GM18526 (cell line): ENCODE results near the gene DLAT.

Experiments
- POLR2A ChIP-seq: IDR thresholded peaks from 3 replicates; pipeline ENCODE4 v1.6.1; 2011; ENCODE audit not compliant: insufficient read length; ENCODE audit errors: extremely low read depth

The DLAT gene

DNA sequence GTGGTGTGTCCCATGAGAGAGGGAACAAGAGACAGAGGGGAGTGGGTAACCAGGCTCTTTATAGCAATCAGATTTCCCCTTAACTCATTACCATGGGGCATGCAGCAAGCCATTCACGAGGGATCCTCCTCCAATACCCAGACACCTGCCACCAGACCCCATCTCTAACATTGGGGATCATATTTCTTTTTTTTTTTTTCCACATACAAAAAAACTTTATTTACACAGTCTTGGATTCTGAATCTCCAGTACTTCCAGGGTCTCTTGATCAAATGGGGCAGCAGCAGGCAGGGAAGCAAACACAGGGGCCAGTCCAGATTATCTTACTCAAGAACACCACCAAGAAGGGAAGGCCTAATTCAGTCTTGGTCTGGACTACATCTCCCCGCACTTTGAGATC, 4.3 kb downstream of the DLAT start:
- no peak for TF ChIP-seq POLR2A

DNA sequence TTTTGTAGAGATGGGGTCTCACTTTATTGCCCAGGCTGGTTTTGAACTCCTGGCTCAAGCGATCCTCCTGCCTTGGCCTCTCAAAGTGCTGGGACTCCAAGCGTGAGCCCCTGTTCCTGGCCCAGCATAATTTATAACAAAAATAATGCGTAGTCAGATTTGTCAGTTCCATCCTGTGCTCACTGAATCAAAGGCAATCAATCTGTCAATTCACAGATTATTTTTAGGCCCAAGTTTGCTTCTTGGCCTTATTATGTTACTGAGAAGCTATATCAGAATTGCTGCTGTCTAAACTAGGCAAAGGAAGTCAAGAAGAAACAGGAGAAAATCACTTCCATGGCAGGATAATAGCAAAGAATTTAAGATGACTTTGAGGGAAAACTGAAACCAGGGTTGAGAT, 8.7 kb downstream of the DLAT start:
- TF ChIP-seq POLR2A = no peak

DNA sequence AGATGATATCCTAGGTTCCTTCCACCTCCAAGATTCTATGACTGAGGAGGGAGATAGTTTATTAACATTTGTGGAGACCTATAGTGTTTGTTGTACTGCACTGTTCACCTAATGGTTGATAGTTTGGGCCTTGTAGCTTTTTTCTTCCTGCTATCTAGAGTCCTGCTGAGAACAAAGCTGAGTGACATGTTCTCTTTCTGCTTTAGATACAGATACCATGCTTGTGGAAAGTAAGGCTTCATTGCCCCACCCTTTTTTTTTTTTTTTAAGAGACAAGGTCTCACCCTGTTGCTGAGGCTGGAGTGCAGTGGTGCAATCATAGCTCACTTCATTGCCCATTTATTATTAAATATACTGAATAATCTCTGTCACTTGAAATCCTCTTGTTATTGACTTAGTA, 12.3 kb downstream of the DLAT start:
- no peak for TF ChIP-seq POLR2A

DNA sequence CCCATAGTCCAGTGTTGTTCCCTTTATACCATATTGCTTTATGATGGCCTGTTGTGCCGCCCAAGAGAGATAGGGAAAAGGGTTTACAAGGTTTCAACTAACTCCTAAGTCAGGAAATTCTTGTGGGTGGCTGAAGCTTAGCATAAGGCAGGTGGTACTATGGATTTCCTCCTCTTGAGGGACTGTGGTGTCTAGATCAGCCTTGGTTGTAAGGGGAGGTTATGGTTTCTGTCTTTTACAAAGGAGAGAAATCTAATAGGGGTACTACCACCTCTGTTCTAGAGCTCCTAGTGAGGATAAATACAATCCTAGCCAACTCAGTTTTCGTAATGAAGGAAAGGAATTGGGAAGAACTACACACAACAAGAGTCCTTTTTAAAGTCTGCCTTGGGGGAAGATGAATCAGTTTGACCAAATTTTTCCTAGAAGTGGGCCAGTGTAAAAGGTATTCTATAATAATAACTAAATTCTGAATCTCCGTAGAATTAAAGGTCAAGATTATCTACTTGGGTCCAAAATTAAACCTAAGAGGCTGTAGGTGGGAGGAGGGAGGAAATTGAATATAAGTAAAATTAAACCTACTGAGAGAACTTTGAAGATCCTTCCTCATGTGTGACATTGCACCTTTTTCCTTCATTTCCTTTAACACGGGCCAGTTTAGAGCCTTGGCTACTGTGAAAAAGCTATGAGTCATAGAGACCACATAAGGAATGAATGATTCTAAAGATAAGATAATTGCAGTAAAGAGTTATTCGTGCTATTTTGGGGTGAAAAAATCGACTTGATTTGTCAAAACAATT, 17.2 kb downstream of the DLAT start:
- no peak for TF ChIP-seq POLR2A

DNA sequence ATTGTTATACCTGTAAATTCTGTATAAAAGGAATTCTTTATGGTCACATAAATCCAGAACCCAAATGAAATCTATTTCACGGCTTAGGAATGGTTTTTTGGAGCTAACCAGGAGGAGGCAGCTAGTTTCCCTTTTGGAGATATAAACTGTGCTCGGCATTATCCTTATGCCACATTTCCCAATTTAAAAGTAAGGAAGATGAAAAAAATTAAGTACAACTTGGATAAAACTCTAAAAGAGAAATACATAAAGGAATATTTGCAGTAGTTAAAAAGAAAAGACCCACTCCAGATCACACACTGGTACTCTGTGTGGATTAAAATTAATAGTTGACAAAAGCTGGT, 17.7 kb downstream of the DLAT start:
- TF ChIP-seq POLR2A = no peak

DNA sequence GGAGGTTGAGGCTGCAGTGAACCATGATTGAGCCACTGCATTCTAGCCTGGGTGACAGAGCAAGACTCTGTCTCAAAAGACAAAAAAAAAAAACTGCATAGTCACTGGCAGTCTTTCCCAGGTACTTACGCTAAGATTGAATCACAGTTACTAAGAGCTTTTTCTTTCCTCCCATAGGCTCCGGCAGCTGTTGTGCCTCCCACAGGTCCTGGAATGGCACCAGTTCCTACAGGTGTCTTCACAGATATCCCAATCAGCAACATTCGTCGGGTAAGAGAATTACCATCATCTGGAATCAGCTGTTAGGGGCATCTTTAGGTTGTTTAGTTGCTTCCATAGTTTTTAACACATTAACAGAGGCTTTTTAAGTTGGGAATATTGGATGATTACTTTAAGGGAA, 19.8 kb downstream of the DLAT start:
- TF ChIP-seq POLR2A = no peak

DNA sequence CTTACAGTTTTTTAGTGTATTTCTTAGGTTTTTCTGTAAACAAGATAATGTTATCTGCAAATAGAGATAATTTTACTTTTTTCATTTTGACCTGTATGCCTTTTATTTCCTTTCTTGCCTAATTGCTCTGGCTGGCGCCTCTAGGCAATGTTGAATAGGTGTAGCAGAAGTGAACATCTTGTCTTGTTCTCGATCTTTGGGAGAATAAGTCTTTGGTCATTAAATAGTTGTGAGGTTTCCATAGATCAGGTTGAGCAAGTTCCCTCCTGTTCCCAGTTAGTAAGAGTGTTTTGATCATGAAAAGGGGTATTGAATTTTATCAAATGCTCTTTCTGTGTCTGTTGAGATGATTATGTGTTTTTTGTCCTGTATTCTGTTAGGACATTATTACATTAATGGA, 24.6 kb downstream of the DLAT start:
- TF ChIP-seq POLR2A = no peak

DNA sequence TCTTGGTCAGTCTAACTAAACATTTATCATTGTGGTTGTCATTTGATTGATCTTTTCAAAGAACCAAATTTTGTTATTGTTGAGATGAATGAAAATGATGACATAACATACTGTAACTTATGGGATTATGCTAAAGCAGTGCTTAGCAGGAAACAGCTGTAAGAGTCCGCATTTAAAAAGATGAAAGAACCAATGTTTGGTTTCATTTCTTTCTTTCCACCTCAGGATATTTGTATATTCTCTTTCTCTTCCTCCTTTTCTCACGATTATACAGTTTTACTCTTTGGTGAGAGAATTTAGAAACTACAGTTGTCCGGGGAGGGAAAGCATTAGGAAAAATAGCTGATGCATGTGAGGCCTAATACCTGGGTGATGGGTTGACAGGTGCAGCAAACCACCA, 25.5 kb downstream of the DLAT start:
- no peak for TF ChIP-seq POLR2A

DNA sequence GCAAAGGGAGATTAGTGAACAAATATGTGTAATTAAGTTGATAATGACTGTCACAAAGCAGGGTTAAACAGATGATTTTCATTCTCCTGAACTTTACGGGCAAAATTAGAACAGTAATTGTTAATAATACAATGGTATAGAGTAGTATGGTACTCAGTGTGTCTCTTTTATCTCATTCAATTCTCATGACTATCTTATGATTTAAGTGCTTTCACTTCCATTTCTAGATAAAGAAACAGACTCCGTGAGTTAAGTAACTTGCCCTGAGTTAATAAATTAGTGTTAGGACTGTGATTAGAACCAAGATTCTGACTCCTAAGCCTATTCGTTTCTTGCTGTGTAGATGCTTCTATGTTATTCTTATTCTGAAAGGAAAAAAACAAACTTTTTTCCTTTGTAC, 26.6 kb downstream of the DLAT start:
- TF ChIP-seq POLR2A = no peak

DNA sequence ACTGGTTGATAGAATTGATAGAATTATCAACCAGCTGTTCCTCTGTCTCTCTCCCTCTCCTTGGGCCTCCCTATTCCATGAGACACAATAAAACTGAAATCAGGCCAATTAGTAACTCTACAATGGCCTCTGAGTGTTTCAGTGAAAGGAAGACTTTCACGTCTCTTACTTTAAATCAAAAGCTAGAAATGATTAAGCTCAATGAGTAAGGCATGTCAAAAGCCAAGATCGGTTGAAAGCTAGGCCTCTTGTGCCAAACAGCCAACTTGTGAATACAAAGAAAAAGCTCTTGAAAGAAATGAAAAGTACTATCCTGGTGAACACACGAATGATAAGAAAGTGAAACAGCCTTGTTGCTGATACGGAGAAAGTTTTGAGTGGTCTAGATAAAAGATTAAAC, 32.0 kb downstream of the DLAT start:
- TF ChIP-seq POLR2A = no peak

DNA sequence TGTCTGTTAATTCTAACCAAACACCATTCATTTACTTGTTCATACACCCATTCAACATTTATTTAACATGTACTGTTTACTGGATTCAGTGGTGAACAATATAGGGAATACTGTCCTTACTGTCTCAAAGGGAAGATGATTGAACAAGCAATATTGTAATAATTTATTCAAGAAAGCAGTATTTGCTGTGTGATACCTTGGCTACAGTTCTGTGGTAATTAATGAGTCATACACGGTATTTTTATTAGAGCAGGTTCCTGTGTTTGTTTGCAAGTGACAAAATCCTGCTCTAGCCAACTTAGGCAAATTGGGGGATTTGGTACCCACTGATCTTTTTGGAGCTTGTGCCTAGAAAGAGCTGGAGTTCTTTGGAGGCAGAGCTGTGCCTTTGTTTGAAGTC, 32.9 kb downstream of the DLAT start:
- no peak for TF ChIP-seq POLR2A

DNA sequence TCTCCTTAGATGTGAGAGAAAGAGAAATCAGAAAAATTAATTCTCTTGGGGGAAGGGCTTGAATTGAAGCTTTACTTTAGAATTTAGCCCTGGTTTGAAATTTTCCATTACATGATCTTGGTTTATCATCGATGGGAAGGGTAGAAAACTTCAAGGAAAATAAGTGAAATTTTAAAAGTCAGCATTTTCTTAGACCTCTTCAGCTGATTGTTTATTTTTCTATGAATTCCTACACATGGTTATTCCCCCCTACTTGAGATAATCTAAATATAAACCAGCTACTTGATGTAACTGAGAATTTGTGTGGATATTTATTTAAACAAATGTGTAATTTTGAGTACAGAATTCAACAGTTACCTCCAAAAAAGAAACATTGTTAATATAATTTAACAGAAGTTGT, 37.7 kb downstream of the DLAT start:
- no peak for TF ChIP-seq POLR2A

DNA sequence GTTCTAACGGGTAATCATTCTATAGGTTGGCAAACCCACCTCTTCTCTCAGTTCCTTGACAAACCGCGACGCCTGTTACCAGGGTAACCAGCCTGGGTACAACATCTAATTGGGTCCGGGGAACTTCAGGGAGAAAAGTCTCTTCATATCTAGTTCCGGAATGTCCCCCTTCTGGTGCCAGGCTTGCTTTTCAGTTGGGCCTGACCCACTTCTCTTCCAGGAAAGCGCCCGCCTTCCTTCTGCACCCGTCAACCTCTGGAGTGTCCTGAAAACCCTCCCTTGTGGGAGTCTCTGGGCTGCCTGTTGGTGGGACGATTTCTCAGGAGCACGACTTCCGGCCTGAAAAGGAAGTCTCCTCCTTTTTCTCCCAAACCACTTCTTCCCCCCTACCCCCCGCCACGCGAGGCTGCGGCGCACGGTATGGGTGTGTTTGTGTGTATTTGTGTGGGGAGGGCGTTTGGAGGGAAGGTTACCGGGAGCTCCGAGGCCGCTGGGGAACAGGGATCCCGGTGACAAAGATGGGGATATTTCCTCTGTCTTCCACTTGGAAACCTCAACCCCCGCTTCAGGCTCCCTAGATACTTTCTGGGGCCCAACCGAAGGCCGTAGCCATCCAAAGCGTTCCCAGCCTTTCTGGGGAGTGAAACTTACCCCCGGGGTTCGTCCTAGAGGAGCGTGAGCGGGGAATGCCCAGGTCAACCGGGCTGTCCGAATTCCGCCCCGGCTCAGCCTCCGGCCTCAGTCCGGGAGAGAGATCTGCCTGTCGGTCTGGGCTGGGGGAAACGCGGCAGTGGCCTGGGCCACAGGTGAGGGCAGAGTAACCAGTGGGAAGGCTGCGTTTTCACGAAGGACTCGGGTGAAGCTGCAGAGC, 49.0 kb downstream of the DLAT start, which contains the start of the genes NKAPD1 and PIH1D2:
NKAPD1 (plus strand) TSS at position 359 of the 871 bp plus-strand sequence. CDS start 1,276 bp downstream, outside the sequence.
PIH1D2 (minus strand) TSS at position 77 of the 871 bp plus-strand sequence. CDS start 843 bp downstream, outside the sequence.
- TF ChIP-seq POLR2A = peak; percentile 53

DNA sequence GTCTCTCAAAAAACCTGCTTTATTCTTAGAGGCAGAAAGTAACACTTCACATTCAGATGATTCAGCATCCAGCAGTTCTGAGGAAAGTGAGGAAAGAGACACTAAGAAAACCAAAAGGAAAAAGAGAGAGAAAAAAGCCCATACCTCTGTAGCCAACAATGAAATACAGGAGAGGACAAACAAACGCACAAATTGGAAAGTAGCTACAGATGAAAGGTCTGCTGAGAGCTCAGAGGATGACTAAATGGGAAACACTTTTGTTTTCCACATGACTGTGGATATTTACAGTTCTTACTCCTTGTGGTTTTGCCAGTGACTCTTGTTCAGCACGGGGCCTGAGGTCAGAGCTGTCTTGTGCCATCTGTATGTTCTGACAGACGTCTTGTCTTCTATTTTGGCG, 57.5 kb downstream of the DLAT start:
- no peak for TF ChIP-seq POLR2A

DNA sequence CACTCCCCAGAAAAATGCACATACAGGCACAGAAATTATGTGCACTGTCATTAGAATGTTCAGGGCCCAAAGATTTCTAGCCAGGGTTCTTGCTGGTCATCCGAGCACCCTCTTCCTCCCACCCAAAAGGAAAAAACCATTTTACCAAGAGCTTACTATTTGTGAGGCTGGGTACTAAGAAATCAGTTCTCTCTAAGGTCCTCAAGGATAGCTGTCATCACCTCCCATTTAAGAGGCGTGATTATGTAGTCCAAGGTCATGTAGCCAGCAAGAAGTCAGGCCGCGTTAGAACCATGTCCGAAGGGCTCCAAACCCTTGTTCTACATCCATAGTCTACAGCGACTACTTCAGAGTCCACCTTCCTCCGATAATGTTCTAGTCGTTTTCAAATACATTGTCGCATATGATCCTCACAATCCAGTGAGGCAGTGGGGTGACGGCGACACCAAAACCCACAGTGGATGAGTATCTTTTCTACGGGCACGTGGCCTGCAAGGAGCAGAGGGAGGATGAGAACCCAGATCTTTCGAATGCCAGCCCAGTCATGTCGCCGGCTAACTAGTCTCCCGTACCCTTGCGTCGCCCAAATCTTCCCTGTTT, 60.7 kb downstream of the DLAT start:
- TF ChIP-seq POLR2A = no peak

DNA sequence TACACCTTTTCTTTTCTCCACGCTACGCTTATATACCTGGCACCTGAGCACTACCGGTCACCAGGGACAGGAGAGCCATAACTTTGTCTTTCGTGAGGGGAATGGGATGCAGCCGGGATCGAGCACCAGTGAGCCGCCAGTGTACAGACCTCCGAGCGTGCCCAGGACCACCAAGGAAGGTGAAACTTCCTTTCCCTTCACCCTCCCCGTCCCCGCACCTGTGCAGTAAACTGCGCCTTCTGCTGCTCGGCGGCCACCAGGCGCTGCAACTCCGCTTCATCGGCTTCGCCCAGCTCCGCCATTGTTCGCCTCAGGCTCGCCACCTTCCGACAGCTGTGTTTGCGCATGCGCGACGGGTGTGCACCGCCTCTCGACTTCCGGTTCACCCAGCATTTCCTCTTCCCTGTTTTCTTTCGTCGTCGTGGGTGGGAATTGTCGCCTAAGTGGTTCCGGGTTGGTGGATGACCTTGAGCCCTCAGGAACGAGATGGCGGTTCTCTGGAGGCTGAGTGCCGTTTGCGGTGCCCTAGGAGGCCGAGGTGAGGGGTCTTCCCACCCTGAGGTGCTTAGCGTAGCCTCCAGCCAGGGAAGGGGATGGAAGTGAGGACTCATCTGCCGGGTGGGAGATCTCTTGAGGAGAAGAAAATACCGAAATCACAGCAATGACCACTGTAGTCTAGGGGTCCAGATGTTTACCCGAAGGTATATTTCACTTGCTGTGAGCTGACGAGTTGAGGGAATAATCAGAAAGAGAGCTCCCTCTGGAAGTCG, 61.4 kb downstream of the DLAT start, which contains the start of the genes SDHD and TIMM8B:
SDHD (plus strand) TSS at position 452 of the 770 bp plus-strand sequence; CDS start at position 487, 35 bp downstream.
TIMM8B (minus strand) TSS at position 335 of the 770 bp plus-strand sequence; CDS start at position 302, 33 bp downstream.
- peak; percentile 89 for TF ChIP-seq POLR2A
